ENCODE data around the gene TPRG1. TPM values are rescaled to one million over a fixed set of nuclear protein-coding genes. Genes with fewer than 3 reads are reported as not detected.

Gene TPRG1
- total and polyA plus RNA-seq, 7 donors = 0.23 to 9.1 (median 3.2) TPM

DNA sequence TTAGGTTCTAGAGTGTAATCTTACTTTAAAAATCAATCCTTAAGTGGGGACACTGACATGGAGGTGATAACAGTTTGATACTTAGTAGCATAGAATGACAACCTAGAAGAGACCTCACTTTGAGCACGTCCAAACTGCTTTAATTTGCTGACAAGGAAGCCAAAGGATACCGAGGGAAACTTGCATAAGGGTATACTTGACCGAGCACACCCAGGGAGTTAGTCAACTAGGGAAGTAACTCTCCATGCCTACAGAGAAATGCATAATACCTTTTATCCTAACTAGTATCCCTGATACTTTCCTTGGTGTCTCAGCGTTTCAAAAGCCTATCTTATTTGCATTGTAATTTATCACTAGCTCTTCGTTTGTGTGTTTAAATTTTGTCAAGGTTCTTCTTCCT, 5.5 kb upstream of the TPRG1 start:
- TF ChIP-seq, protein P1, sequence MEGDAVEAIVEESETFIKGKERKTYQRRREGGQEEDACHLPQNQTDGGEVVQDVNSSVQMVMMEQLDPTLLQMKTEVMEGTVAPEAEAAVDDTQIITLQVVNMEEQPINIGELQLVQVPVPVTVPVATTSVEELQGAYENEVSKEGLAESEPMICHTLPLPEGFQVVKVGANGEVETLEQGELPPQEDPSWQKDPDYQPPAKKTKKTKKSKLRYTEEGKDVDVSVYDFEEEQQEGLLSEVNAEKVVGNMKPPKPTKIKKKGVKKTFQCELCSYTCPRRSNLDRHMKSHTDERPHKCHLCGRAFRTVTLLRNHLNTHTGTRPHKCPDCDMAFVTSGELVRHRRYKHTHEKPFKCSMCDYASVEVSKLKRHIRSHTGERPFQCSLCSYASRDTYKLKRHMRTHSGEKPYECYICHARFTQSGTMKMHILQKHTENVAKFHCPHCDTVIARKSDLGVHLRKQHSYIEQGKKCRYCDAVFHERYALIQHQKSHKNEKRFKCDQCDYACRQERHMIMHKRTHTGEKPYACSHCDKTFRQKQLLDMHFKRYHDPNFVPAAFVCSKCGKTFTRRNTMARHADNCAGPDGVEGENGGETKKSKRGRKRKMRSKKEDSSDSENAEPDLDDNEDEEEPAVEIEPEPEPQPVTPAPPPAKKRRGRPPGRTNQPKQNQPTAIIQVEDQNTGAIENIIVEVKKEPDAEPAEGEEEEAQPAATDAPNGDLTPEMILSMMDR (IDR thresholded peaks at IDR 0.05) = no peak
- TF ChIP-seq POLR2AphosphoS5 (IDR thresholded peaks at IDR 0.05) (no peak), EP300 (IDR thresholded peaks at IDR 0.05) (no peak), POLR2A (IDR thresholded peaks at IDR 0.05) (no peak)
- intact Hi-C loops (cut with DNase I) = no loop called here
- 91 to 93% methylated on average over 5 of the region's 5 CpGs for WGBS, 2 donors

DNA sequence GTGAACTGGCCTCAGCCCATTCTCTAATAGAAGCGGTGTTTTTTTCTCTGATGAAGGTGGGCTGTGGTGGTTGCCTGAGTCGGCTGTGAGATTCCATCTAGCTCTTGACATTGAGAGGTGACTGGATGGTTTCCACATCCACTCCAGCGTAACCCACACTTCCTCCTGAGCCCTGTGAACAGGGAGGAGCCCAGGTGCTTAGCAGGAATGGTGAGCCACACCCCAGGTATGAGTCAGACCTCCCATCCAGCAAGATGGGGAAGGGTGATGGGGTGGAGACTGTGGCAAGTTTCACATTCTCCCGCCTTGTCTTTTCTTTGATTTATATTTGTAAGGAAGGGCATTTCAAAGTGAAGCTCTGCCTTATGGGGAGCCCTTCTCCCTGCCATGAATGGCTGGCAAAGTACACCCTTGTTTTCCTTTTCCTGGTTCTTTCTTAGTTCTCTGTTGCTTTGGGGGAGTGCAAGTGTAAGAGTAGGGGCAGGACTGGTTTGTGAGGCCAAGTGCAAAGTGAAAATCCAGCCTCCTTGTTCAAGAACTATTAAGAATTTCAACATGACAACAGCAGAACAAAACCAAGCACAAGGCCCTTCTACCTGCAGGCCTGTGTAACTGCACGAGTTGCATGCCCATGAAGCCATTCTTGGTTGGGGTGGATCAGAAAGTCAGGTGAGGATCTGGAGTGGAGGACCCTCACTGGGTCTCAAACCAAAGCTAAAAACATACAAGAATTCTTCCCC, 4.6 kb upstream of the TPRG1 start:
- no peaks in the 10 kb centered on the region for H3K4me1 ChIP-seq
- intact Hi-C loops (cut with DNase I) = no loop called here
- DNase-seq = no peak
- no peaks in the 10 kb centered on the region for H3K27me3 ChIP-seq
- WGBS, 2 donors = 49 to 64% methylated on average over 5 of the region's 5 CpGs
- TF ChIP-seq POLR2A (IDR thresholded peaks at IDR 0.05) = no peak
- TF ChIP-seq POLR2AphosphoS5 (IDR thresholded peaks at IDR 0.05) = no peak
- TF ChIP-seq, protein P1 (IDR thresholded peaks at IDR 0.05) = no peak
- no peak for TF ChIP-seq EP300 (IDR thresholded peaks at IDR 0.05)
- H3K4me3 ChIP-seq = no peak overlapping the region
- no peaks in the 10 kb centered on the region for H3K36me3 ChIP-seq
- H3K27ac ChIP-seq = no peak overlapping the region
- no peaks in the 10 kb centered on the region for H3K9me3 ChIP-seq

More for the DNA sequence above, 5.5 kb upstream of the TPRG1 start:
- Histone ChIP-seq H3K4me1 (no peaks in the 10 kb centered on the region), H3K36me3 (no peaks in the 10 kb centered on the region), H3K4me3 (no peak overlapping the region), H3K27me3 (no peaks in the 10 kb centered on the region), H3K9me3 (no peaks in the 10 kb centered on the region), H3K27ac (no peak overlapping the region)
- DNase-seq = no peak

DNA sequence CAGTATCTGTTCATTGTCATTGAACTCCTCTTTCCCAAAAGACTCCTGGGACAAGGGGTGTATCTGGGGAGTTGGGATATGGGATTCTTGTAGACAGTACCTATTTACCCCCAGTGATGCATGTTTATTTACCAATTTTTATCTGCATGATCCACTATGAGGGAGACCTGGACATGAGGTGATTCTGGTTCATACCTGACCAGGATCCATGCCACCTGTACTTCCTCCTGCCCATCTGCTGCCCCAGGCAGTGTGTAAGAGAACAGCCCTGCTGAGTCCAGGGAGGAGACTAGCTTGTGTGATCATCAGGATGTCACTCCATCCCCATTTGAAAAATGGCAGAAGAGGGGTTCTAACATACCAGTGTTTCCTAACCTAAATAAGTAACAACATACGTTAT, 3.1 kb upstream of the TPRG1 start:
- Histone ChIP-seq H3K9me3 (no peaks in the 10 kb centered on the region), H3K4me3 (no peak overlapping the region), H3K4me1 (no peaks in the 10 kb centered on the region), H3K27ac (no peak overlapping the region), H3K36me3 (no peaks in the 10 kb centered on the region), H3K27me3 (no peaks in the 10 kb centered on the region)
- DNase-seq = no peak
- 93 to 97% methylated on average over 1 of the region's 1 CpG for WGBS, 2 donors
- TF ChIP-seq POLR2AphosphoS5 (IDR thresholded peaks at IDR 0.05) = no peak
- no peak for TF ChIP-seq EP300 (IDR thresholded peaks at IDR 0.05)
- TF ChIP-seq, protein P1 (IDR thresholded peaks at IDR 0.05) = no peak
- no peak for TF ChIP-seq POLR2A (IDR thresholded peaks at IDR 0.05)
- intact Hi-C loops (cut with DNase I) = no loop called here

DNA sequence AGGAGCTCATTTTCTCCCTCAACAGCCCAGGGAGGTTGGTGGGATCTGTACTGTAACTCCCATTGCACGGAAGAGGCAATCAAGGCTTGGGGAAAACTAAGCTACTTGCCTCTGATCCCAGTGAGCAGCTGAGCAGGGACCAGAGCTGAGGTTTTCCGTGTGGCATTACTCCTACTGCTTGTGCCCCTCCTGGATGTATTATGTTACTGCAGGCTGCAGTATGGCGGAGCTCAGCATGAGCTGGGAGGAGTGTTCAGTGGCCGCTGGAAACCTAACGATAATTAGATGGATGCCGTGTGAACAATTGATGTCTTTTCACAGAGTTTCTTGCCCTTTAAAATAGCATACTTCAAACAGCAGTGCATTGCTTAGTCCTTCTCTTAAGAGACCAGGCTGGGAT, 2.0 kb upstream of the TPRG1 start:
- Histone ChIP-seq H3K9me3 (no peaks in the 10 kb centered on the region), H3K4me1 (no peaks in the 10 kb centered on the region), H3K27ac (no peak overlapping the region), H3K4me3 (no peak overlapping the region), H3K36me3 (no peaks in the 10 kb centered on the region), H3K27me3 (no peaks in the 10 kb centered on the region)
- WGBS, 2 donors = 92 to 95% methylated on average over 6 of the region's 6 CpGs
- intact Hi-C loops (cut with DNase I) = no loop called here
- no peak for DNase-seq
- no peak for TF ChIP-seq EP300 (IDR thresholded peaks at IDR 0.05)
- TF ChIP-seq POLR2A (IDR thresholded peaks at IDR 0.05) = no peak
- TF ChIP-seq POLR2AphosphoS5 (IDR thresholded peaks at IDR 0.05) = no peak
- TF ChIP-seq, protein P1 (IDR thresholded peaks at IDR 0.05) = no peak

DNA sequence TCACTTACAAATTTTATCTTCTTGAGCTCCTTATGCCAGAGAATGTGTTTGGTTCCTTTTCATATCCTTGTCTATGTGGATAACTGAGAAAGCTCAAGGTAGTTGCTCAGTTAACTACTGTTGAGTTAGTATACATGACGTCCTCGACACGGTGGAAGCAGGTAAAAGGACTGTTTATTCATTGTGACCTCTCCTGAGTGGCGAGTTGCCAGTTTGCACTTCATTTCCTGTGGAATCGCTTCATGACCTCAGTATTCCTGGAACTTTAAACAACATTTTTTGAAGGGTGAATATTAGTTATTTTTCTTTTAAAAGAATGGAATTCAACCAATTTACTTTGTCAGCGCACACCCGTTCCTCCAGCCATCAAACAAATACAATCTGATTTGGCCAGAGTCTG, 1.2 kb upstream of the TPRG1 start:
- H3K27ac ChIP-seq = no peak overlapping the region
- H3K4me3 ChIP-seq = no peak overlapping the region
- no peaks in the 10 kb centered on the region for H3K9me3 ChIP-seq
- no peaks in the 10 kb centered on the region for H3K36me3 ChIP-seq
- WGBS, 2 donors = 45 to 65% methylated on average over 7 of the region's 7 CpGs
- no peak for TF ChIP-seq POLR2AphosphoS5 (IDR thresholded peaks at IDR 0.05)
- no peak for TF ChIP-seq POLR2A (IDR thresholded peaks at IDR 0.05)
- no peak for TF ChIP-seq EP300 (IDR thresholded peaks at IDR 0.05)
- no peak for DNase-seq
- no peaks in the 10 kb centered on the region for H3K27me3 ChIP-seq
- H3K4me1 ChIP-seq = no peaks in the 10 kb centered on the region
- intact Hi-C loops (cut with DNase I) = no loop called here
